K562 (cell line): ENCODE data around the gene CGNL1. TPM values are rescaled to one million over a fixed set of nuclear protein-coding genes. Genes with fewer than 3 reads are reported as not detected.

Experiments
- BCL6 ChIP-seq: fragments of 250-450 bp; sonication (Bioruptor Pico); IDR thresholded peaks from 2 replicates; pipeline ENCODE4 v1.4.0; 2020
- FUS ChIP-seq: fragments of 200-400 bp; formaldehyde crosslinking; optimal IDR thresholded peaks from 2 replicates; pipeline ENCODE3; 2017; ENCODE audit warnings: low read depth, low read length
- ZEB2 ChIP-seq: fragments of 450-650 bp; IDR thresholded peaks from 2 replicates; pipeline ENCODE4 v1.6.1; 2016
- ZNF444 ChIP-seq: fragments of 250-450 bp; sonication (Bioruptor Pico); IDR thresholded peaks from 2 replicates; pipeline ENCODE4 v1.4.0; 2020; ENCODE audit warnings: mild to moderate bottlenecking, moderate library complexity
- ZNF583 ChIP-seq: fragments of 250-450 bp; sonication (Bioruptor Pico); IDR thresholded peaks from 2 replicates; pipeline ENCODE4 v1.4.0; 2020
- ZNF766 ChIP-seq: fragments of 200-800 bp; sonication (Bioruptor generic); conservative IDR thresholded peaks from 2 replicates; pipeline ENCODE4 v1.6.1; 2016; ENCODE audit warnings: missing genetic modification characterization, missing compliant biosample characterization
- polyA plus RNA-seq, 8 experiments: library from polyadenylated mRNA; depleted of rRNA in 4 of 8; stranded (reverse) in 5 of 8; unstranded in 3 of 8; fragments of >200 nt; fragmentation: Nextera tagmentation in 2 of 8; fragmentation: Illumina TruSeq in 1 of 8; extraction: Ambion mirVana in 2 of 8; extraction: Trizol in 1 of 8; gene quantifications; 2 replicates each; pipeline versions ENCODE4 v1.2.1 to v1.2.3, GENCODE V29; 2011 to 2014; ENCODE audit warnings: inconsistent platforms in 1 of 8, missing spikeins in 1 of 8
- total RNA-seq, 7 experiments: library from RNA; depleted of rRNA in 6 of 7; stranded (reverse); fragments of >200 nt in 6 of 7; fragmentation: Illumina TruSeq in 2 of 7; extraction: Trizol in 2 of 7; gene quantifications; 2 replicates each; pipeline versions ENCODE4 v1.2.1 to v1.2.3, GENCODE V29; 2011 to 2021; ENCODE audit warnings: low replicate concordance in 1 of 7
- TF ChIP-seq, protein P1 (sequence below): fragments of 450-650 bp; IDR thresholded peaks from 2 replicates; pipeline ENCODE4 v1.6.1; 2017; ENCODE audit warnings: antibody characterized with exemption, mild to moderate bottlenecking
- TF ChIP-seq, protein P2 (sequence below): fragments of 250-450 bp; sonication (Bioruptor Pico); IDR thresholded peaks from 2 replicates; pipeline ENCODE4 v1.5.0; 2021
- TF ChIP-seq, protein P3 (sequence below), 2 experiments: fragments of 450-650 bp; IDR thresholded peaks; 2 replicates each; pipeline ENCODE4 v1.6.1; 2018; ENCODE audit warnings: mild to moderate bottlenecking in 2 of 2, low read depth in 1 of 2; ENCODE audit not compliant: partially characterized antibody in 2 of 2

Gene CGNL1
- total and polyA plus RNA-seq, 9 of the 15 experiments (the other 6 are each of a cell fraction or from before 2014, with no cell fraction given) = 0.01 to 0.07 TPM; not detected in 7

DNA sequence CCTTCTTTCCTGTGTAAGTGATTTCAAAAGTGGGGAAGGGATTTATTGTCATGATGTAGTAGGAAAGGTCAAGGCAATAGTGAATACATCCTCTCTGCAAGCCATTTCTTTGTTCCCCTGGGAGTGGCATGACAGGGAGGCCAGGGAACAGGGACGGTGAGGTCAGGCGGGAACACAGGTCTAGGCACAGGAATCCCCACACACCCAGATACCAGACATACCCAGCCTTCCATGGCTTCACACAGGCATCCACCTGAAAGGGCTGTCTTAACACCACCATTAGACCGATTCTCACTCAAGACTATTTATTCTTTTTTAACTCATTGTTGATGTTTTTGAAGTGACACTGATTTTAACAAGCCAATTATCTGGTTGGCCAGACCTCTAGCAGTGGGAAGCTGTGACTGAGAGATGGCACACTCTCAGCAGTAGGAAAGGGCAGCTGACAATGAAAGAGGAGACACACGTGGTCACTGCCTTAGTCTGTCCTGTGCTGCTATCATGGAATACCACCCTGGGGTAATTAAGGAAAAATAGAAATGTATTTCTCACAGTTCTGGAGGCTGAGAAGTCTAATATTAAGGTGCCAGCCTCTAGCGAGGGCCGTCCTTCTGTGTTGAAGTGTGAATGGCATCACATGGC, 140.8 kb downstream of the CGNL1 start (continued):
- TF ChIP-seq, protein P1, sequence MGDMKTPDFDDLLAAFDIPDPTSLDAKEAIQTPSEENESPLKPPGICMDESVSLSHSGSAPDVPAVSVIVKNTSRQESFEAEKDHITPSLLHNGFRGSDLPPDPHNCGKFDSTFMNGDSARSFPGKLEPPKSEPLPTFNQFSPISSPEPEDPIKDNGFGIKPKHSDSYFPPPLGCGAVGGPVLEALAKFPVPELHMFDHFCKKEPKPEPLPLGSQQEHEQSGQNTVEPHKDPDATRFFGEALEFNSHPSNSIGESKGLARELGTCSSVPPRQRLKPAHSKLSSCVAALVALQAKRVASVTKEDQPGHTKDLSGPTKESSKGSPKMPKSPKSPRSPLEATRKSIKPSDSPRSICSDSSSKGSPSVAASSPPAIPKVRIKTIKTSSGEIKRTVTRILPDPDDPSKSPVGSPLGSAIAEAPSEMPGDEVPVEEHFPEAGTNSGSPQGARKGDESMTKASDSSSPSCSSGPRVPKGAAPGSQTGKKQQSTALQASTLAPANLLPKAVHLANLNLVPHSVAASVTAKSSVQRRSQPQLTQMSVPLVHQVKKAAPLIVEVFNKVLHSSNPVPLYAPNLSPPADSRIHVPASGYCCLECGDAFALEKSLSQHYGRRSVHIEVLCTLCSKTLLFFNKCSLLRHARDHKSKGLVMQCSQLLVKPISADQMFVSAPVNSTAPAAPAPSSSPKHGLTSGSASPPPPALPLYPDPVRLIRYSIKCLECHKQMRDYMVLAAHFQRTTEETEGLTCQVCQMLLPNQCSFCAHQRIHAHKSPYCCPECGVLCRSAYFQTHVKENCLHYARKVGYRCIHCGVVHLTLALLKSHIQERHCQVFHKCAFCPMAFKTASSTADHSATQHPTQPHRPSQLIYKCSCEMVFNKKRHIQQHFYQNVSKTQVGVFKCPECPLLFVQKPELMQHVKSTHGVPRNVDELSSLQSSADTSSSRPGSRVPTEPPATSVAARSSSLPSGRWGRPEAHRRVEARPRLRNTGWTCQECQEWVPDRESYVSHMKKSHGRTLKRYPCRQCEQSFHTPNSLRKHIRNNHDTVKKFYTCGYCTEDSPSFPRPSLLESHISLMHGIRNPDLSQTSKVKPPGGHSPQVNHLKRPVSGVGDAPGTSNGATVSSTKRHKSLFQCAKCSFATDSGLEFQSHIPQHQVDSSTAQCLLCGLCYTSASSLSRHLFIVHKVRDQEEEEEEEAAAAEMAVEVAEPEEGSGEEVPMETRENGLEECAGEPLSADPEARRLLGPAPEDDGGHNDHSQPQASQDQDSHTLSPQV = no peak
- TF ChIP-seq ZNF583 (CRISPR knock-in tag) (no peak), ZEB2 (no peak), ZNF444 (no peak), FUS (no peak), ZNF766 (no peak), BCL6 (CRISPR knock-in tag) (no peak)
- TF ChIP-seq, protein P2, sequence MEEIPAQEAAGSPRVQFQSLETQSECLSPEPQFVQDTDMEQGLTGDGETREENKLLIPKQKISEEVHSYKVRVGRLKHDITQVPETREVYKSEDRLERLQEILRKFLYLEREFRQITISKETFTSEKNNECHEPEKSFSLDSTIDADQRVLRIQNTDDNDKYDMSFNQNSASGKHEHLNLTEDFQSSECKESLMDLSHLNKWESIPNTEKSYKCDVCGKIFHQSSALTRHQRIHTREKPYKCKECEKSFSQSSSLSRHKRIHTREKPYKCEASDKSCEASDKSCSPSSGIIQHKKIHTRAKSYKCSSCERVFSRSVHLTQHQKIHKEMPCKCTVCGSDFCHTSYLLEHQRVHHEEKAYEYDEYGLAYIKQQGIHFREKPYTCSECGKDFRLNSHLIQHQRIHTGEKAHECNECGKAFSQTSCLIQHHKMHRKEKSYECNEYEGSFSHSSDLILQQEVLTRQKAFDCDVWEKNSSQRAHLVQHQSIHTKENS (CRISPR knock-in tag) = no peak
- TF ChIP-seq, protein P3, sequence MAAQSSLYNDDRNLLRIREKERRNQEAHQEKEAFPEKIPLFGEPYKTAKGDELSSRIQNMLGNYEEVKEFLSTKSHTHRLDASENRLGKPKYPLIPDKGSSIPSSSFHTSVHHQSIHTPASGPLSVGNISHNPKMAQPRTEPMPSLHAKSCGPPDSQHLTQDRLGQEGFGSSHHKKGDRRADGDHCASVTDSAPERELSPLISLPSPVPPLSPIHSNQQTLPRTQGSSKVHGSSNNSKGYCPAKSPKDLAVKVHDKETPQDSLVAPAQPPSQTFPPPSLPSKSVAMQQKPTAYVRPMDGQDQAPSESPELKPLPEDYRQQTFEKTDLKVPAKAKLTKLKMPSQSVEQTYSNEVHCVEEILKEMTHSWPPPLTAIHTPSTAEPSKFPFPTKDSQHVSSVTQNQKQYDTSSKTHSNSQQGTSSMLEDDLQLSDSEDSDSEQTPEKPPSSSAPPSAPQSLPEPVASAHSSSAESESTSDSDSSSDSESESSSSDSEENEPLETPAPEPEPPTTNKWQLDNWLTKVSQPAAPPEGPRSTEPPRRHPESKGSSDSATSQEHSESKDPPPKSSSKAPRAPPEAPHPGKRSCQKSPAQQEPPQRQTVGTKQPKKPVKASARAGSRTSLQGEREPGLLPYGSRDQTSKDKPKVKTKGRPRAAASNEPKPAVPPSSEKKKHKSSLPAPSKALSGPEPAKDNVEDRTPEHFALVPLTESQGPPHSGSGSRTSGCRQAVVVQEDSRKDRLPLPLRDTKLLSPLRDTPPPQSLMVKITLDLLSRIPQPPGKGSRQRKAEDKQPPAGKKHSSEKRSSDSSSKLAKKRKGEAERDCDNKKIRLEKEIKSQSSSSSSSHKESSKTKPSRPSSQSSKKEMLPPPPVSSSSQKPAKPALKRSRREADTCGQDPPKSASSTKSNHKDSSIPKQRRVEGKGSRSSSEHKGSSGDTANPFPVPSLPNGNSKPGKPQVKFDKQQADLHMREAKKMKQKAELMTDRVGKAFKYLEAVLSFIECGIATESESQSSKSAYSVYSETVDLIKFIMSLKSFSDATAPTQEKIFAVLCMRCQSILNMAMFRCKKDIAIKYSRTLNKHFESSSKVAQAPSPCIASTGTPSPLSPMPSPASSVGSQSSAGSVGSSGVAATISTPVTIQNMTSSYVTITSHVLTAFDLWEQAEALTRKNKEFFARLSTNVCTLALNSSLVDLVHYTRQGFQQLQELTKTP (IDR thresholded peaks at IDR 0.05; ENCODE audit: low read depth in 1 of 2, partially characterized antibody in 2 of 2) = no peak
